GM19035 (cell line): Measurements from ENCODE around the gene MAD1L1.

ENCODE experiments used
- ATAC-seq: cut with Tn5 transposase; IDR thresholded peaks from one replicate; pipeline ENCODE4 v1.9.1; 2021; ENCODE audit not compliant: unreplicated experiment

The MAD1L1 gene

DNA sequence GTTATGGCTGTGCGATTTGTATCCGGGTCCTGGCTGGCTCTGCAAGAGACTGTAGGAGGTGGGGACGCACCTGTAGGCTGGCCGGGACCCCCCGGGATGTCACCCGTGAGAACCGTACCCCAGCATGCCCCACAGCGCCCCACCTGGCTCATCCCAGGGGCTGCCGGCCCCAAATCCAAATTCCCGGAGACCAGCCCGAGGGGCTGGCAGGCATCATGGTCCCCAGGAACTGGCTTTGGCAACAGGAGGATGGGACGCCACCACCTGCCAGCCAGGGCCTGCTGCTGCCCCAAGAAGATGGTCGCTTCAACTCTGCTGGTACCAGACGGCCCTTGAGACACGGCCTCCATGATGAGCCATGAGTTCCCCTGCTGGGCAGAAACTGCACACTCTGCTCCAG lies 323.3 kb downstream of the MAD1L1 start:
- ATAC-seq = no peak

DNA sequence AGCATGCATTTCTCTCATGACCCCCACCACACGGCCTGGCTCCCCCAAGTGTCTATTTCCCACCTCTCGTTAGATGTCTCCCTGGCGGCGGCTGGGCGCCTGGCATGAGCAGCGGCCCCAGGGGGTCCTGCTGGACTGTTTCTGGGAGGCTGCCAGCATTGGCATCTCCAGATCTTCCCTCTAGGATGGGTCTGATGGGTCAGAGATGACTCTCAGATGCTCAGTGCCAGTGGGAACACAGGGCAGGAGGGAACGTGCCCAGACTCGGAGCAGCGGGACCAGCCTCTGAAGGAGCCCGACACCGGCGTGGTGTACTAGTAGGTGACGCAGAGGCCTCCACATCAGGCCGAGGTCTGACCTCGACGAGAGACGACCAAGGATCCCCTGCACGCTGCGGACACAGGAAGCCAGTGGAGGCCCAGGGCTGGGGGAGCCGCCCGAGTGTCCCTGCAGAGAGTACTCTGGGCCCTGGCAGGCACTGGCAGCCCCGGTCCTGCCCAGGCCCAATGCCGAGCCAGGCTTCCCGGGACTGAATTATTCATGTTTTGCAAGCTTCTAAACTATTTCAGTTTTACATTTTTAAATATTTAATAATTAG lies 323.8 kb downstream of the MAD1L1 start:
- ATAC-seq = no peak

DNA sequence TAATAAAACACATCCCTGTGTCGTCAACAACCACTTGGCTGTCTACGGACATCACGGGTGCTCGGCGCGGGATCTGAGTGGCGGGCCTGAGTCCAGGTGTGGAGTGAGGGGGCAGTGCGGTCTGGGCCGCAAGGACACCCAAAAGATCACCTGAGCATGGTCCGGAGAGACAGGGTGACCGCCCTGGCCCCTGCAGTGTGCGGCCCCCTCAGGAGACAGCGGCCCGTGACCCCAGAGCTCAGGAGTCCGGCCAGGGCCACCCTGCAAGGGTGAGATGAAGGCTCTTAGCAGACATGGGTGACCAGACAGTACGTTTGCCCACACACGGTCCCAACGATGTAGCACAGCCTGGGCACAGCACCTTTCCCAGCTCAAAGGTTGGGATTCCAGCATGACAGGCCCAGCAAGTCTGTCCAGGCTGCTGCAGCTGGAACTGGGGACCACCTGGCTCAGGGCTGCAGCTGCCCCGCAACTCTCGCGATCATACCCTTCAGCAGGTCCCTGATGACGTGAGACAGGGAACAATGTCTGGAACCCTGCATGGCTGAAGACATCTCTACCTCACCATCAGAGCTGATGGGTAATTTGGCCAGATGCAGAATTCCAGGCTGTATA lies 324.9 kb downstream of the MAD1L1 start:
- no peak for ATAC-seq

DNA sequence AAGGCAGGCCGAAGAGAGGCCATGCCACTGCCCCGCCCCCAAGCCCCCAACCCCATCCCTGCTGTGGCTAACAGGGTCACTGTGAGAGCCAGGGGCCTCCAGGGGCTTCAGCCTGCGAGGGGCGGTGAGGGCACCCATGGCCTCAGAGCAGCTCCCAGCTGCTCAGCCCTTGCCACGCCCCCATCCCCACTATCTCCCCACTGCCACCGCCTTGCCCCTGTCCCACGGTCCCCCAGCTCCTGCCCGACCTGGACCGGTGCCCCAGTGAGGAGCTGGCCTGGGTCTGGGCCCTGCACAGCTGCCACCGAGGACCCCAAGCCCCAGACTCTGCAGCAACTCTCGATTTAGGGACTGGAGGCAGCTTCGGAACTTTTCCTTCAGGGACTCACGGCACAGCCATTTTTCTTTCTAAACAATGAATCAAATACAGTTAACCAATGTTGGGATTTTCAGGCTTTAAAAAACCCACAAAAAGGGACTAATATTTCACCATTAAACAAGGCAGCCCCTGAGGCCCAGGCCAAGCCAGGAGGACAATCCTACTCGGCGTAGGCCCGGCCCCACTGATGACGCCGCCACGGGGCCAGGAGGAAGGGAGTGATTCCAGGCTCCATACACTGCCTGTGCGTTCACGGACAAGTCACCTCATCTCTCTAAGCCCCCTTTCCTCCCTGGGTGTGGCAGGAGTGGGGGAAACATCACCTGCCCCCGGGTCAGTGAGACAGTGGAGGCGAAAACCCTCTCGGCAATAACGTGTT lies 325.6 kb downstream of the MAD1L1 start:
- no peak for ATAC-seq

DNA sequence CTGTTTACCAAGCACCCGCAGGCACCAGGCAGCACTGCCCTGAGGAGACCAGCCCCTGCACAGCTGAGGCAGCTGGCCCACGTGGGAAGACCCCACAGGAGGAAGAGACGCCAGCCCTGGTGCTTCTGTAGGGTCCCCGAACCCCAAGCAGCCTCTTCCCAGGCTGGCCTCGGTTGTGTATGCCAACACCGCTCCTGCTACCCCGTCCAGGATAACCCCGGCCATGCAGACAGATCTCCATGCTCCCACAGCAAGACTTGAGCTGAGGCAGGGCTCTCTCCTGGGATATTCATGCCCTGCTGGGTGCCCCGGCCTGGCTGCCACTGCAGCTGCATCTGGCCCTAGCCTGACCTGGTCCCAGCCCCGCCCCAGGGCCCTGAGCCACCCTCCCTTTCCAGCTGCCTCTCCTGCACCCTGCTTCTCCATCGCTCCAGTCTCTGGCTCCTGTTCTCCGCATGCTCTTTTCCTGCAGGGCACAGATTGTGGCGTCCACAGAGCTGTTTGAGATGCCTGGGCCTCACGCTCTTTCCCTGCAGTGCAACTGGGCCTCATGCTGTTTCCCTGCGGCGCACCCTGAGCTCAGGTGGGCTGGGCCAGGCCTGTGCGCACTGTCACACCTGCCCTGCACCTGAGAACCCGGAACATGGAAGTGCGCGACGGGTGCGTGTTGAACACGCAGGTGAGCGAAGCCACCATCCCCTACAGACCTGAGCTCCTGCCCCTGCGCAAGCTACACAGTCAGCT lies 326.5 kb downstream of the MAD1L1 start:
- no peak for ATAC-seq

DNA sequence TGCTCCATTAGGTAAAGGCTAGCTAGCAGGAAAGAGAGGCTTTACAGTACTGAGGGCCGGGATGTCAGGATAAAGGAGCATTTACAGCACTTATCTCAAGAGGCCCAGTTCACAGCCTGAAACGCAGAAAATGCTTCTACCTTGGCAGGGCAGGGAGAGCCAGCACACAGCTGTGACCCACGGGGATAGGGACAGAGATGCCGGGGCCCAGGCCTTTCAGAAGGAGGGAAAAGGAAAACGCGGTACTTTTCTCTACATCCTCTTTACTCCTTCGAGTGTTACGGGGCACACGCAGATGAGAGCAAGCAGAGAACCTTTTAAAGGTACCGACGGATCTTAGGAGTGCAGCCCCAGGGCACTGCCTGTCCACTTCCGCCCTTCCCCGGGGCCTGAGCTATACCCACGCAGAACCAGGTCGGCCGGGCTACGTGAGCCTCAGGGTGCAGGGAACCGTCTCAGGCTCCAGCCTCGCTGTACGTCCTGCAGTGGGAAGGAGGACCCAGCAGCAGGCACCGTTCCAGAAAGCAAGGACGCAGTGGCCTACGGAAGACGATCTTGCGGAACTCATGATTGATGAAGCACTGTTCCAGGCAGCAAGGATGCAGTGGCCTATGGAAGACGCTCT lies 330.4 kb downstream of the MAD1L1 start:
- no peak for ATAC-seq

DNA sequence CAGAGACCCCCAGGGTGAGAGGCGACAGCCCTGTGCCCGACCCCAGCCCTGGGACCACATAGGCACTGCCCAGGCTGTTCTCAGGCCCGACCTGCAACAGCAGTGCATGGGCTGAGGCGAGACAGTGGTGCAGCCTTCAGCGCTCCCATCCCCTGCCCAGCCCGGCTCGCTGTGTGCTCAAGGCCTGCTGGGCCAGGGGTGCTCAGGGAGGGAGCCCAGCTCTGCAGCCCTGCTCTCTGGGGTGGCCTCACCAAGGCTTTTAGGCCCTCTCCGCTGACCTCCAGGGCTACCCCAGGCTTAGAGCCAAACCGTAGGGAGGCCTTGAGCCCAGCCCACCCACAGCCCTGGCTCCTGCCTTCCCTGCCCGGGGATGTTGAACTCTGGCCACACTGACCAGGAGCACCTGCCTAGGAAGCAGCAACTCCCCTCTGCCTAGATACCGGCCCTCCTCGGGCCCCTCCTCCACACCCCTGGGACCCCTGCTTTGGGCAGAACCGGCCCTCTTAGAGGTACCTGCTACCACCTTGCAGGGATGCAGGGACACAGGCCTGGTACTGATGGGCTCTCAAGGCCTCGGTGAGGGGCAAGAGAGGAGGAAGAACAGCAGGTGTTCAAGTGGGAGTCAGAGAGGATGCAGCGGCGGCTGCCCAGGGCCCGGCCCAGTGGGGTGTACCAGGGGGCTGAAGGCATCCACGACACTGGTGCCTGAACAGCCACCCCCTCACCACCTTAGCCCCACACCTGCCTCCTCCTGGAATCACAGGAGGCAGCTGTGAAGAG lies 331.1 kb downstream of the MAD1L1 start:
- ATAC-seq = no peak

DNA sequence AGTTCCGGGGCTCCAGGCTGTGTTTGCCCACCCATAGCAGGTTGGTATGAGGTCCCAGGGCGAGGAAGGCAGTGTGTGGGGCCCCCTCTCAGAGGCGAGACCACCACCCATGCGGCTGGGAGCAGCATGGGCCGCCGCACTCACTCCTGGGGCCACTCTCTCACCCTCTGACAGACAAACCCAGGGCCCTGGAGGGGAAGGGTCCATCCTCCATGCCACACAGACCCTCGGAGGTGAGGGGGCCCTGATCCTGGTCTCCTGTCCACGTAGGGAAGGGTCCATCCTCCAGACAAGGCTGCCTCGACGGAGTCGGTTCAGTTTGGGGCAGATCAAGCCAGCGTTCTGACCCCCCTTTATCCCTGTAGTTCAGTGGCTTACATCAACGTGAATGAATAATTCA lies 331.9 kb downstream of the MAD1L1 start:
- no peak for ATAC-seq

DNA sequence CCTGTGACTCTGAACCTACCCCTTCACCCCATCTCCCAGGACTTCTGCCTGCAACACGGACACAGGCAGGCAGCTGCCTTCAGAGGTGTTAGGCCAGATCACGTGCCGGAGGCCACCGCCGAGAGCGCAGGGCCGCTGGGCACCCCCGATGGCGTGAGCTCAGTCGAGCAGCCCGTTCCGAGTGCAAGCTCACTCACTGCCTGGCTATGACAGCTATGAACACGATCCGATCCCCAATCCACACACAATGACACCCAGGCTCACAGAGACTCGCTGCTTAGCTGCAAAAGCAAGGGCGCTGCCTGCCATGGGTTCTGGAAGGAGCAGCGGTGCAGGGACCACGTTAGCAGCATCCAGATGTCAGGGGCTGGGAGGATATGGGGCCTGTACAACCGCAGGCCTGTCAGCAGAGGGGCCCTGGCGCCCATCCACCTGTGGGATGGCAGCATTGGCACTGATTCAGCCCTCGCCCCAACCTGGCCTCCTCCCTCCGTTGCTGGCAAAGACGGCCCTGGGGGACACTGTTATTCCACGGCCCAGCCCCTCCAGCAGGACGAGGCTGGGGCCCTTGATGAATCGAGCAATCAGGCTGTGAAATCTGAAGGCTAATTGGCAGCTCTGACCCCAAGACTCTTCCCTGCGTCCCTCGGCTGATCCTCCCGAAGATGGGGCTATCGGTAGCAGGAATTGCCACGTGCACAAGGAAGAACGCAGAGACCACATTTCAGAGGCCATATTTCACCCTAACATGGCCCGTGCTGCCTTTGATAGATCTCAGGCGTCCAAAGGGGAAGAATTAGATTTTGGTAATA lies 332.6 kb downstream of the MAD1L1 start:
- ATAC-seq = no peak

DNA sequence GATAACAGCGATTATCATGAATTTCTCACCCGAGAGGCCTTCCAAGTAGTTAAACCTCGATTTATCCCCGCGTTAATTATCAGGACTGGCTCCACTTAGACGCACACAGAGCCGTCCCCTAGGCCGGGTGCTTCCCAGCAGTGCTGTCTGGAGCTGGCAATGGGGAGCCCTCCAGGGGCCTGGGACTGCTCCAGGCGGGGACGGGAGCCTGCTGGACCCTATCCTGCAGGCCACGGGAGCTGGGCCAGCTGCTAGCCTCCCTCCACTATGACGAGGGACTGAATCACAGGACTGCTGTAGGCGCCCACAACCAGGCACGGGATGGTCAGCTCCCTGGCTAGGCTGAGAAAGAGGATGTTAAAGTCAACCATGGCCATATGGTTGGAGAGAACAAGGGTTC lies 333.5 kb downstream of the MAD1L1 start:
- ATAC-seq = no peak

DNA sequence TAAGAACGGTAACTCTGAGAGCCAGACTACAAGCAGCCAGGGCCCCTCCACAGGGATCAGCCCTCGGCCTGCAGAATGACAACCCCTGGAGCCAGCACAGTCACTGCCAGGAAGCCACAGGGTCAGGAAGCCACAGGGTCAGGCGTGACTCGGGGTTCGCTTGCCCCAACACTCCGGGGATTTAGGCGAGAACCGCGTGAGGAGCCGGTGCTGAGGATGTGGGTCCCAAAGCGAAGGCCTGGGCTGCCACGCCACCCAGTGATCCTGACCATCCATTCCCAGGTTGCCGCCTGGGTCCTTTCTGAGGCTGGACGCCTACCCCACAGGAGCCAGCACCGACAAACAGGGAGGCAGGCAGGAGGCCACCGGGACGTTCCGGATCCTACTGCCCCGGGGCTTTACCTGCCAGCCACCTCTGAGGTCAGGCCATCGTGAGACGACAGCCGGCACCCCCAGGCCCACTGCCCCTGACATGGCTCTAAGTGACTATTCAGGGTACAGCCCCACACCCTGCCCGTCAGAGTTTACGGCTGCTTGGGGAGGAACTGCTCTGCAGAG lies 334.0 kb downstream of the MAD1L1 start:
- ATAC-seq = no peak

DNA sequence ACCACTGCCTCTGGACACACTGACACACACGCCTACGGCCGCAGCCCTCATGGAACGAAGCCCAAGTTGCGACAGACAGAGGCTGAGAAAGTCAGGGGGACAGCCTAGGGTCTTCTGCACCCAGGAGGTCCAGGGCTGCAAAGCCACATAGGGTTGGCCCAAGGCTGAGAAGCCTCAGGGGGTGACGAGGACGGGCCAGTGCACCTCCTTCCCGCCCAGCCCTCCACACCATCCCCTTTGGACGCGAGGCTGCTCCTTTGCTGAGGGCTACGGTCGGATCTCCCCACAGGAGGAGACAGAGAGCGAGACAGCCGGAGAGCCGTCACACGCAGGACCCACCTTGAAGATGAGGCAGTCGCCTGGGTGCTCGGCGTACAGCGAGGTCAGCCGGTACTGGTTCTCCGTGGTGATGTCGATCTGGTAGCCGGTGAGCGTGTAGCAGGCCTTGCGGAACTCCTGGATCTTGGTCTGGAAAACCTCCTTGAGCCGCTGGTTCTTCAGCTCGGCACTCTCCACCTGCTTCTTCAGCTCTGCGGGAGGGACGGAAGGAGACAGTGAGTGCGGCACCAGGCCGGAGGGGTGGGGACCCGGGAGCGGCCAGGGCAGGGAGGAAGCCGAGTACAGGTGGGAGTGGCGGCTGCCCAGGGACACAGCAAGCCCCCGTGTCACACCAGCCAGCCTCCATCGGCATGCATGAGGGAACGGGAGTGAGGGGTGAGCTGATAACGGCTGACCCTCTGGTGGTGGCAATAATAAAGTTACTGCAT lies 334.7 kb downstream of the MAD1L1 start:
- ATAC-seq = no peak

DNA sequence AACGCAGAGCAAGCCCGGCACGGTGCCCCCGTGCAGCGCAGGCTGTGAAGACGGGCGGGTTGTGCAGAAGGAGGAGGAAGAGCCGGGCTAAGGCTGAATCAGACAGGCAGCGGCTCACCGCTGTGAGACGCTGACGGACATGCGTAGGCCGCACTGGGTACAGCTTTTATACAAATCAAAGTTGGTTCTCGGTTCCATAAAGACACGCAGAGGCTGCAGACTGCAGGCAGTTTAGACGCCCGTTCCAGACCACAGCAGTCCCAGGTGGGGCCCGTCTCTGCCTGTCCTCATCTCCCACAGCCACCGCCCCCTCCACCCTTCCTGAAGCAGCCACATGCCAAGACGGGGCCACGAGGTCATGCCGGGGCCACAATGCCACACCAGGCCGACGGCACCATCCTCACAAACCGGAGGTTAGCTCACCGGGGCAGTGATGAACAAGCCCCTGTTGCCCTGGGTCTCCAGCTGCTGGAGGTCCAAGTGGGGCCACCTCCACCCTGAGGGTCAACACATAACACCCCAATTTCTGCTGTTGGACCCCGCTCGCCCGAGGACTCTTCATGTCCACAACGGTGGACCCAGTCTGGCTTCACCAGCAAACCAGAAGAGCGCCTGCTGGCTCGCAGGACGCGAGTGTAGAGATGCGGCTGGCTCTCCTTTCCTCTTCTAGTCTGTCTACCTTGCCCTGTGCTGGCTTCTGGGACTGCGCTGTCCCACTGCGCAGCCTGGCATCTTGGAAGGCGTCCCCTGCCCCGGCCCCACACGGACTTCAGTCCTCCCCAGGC lies 335.5 kb downstream of the MAD1L1 start:
- no peak for ATAC-seq

DNA sequence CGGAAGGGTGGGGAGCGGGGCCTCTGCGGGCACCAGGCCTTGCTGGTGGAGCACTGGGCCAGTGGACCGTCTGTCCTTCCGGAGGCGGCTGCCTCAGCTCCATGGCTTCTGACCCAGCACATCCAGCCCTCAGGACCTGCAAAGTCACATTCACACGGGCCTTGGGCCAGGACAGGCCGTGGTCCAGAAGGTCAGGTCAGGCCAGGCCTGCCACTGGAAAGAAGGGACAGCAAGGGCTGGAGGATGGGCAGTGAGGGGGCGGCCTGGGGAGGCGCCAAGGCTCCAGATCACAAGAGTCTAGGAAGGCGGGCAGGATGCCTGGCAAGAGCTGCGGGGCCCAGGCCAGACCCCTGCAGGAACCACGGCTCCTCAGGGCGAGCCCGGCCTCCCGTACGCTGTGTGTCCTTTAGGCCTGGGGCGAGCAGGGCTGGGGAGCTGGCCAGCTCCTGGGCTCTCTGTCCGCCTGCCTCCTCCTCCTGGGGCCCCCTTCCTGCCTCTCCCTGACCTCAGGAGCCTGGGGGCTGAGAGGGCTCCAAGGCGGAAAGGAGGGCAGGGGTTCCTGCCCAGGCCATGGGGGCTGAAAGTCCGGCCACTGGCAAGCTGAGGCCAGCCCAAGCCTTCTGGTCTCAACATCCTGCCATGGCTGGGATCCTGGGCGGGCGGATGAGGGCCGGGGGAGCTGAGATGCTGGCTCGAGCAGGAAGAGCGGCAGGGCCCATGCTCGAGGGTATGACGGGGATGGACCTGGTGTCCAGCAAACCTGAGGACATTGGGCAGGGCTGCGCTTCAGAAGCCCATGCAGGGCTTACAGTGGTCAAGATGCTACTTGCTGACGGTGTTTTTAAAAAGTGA lies 336.9 kb downstream of the MAD1L1 start:
- ATAC-seq = no peak

DNA sequence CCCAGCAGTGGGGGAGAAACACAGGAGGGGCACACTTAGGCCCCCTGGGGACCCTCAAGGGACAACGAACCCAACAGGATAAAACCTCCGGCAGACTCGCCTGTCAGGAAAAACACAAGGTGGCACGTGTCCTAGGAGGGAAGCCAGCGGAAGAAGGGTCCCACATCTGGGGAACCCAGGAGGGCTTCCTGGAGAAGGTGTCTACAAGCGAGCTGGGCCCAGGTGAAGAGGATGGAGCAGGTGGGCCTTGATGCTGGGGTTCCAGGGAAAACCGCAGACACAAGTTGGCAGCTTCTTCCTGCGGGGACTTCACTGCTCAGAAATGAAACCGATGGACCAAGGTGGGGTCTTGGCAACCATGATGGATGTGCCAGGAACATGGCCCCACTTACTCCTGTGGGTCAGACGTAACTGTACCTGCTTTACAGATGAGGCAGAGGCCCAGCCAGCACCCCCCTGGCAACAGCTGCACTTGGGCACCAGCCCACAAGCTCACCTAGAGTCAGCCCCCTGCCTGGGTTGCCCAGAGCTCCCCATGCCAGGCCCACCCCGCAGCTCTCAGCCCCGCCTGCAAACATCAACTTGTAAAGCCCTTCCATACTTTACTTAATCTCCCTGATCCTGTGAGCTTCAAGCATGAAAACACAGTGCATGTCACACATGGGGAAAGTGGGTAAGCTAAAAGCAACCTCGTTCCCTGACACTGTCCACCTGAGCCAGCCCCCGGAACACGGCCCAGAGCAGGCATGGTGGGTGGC lies 337.7 kb downstream of the MAD1L1 start:
- no peak for ATAC-seq

DNA sequence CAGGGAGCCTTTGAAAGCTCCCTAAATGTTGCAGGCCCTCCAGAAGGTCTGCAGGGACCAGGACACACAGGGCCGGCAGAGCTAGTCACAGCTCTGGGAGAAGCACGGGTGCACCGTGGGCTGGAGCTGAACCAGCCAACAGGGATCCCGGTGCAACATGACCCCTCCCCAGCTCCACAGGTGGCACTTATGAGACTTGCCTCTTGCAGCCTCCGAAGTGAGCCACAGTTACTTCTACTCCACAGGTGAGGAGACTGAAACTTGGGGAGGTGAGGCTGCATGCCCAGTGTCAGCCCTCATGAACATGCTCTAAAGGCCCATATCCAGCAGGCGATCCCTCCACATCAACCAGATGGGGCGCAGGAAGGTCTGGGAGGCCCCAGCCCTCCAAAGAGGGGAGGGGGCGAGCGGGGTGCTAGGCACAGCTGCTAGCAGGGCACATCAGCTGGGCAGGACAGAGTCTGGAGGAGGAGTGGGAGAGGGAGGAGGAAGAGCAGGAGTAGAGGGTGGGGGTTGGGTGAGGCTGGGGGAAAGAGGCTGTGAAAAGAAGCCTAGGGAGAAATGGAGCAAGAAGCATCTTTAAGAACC lies 338.3 kb downstream of the MAD1L1 start:
- ATAC-seq = no peak
